ENCODE data around the gene NEMF. TPM values are rescaled to one million over a fixed set of nuclear protein-coding genes. Genes with fewer than 3 reads are reported as not detected.
"Not testable (repeated sequence)": the region's sequence is repeated elsewhere in the genome, so short reads cannot be mapped to it uniquely, and the experiment has no call there.

Gene NEMF
- total RNA-seq, 1 donor from 2014 or later, result 49.8 TPM

DNA sequence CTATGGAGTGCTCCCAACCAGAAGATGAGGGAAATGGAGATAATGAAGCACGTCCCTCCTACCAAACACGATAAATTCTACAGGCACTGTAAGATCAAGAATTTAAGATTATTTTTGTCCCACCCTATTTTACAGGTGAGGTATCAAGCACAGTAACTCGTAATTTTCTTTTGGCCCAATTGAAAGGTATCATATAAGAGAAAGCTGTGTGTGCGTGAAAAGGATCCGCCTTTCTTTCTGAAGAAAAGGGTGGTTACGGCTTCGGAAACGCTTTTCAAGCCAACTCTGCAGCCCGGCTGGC lies 85.4 kb downstream of the NEMF start:
- H3K27ac Mint-ChIP-seq (ENCODE audit: unreplicated experiment), result peak overlapping the region; percentile 99
- no peak for DNase-seq (ENCODE audit: low spot score)
- no peaks in the 10 kb centered on the region for H3K9me3 Mint-ChIP-seq (ENCODE audit: low read depth)

DNA sequence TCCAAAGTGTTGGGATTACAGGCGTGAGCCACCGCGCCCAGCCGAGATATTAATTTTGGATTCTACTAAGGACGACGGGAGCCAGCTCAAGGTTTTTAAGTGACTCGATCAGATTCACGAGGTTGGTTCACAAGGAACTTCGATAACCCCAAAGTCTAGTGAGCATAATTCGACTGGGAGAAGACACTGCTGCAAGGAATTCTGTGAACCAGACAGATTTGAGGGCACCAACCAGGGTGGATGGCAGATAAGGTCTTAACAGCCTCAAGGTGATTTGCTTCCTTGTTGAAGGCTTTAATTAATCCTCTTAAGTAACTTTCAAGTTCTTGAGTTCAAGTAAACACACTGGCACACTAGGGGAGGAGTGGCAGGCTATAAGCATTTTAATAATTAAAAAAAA lies 85.7 kb downstream of the NEMF start:
- H3K9me3 Mint-ChIP-seq (ENCODE audit: low read depth), result no peaks in the 10 kb centered on the region
- DNase-seq (ENCODE audit: low spot score), result no peak
- TF ChIP-seq CTCF (IDR thresholded peaks at IDR 0.05), result no peak
- H3K27ac Mint-ChIP-seq (ENCODE audit: unreplicated experiment), result peak overlapping the region; percentile 99
- H3K27me3 Mint-ChIP-seq (ENCODE audit: low read depth), result no peaks in the 10 kb centered on the region
- peak overlapping the region; percentile 88 for H3K4me3 Mint-ChIP-seq (ENCODE audit: unreplicated experiment)
- peaks cover 43% of the 10 kb centered on the region for H3K4me1 Mint-ChIP-seq (ENCODE audit: low read depth)
- H3K36me3 Mint-ChIP-seq (ENCODE audit: low read depth), result peaks cover 2% of the 10 kb centered on the region

More for the DNA sequence above, 85.4 kb downstream of the NEMF start:
- TF ChIP-seq CTCF (IDR thresholded peaks at IDR 0.05), result no peak
- Mint-ChIP-seq H3K27me3 (ENCODE audit: low read depth) (no peaks in the 10 kb centered on the region), H3K4me1 (ENCODE audit: low read depth) (peaks cover 42% of the 10 kb centered on the region), H3K36me3 (ENCODE audit: low read depth) (peaks cover 2% of the 10 kb centered on the region), H3K4me3 (ENCODE audit: unreplicated experiment) (peak overlapping the region; percentile 88)

DNA sequence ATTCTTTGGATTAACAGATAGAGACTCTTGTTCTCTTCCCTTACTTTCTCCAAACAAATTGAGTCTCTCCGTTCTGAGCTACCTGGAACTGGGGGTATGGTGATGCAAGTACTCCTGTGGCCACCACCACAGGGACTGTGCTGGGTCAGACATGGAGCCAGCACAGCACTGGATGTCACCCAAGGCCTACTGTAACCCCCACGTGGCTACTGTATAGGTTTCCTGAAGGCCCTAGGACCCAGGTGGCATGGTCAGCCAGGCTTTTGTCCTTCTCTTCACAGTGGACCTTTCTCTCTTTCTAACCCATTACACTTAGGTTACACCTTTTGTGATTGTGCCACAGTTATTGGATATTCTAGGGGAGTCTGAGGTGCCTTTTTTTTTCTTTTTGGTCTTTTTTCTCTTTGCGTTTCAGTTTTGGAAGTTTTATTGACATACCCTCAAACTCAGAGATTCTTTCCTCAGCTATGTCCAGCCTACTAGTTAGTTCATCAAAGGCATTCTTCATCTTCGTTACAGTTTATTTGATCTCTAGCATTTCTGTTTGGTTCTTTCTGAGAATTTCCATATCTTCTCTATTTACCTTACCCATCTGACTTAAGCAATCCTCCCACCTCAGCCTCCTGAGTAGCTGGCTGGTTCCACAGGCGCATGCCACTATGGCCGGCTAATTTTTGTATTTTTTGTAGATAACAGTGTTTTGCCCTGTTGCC lies 90.6 kb downstream of the NEMF start:
- Mint-ChIP-seq H3K4me3 (ENCODE audit: unreplicated experiment) (no peak overlapping the region), H3K27ac (ENCODE audit: unreplicated experiment) (no peak overlapping the region), H3K4me1 (ENCODE audit: low read depth) (peaks cover 11% of the 10 kb centered on the region), H3K27me3 (ENCODE audit: low read depth) (no peaks in the 10 kb centered on the region), H3K36me3 (ENCODE audit: low read depth) (no peaks in the 10 kb centered on the region), H3K9me3 (ENCODE audit: low read depth) (no peaks in the 10 kb centered on the region)
- no peak for TF ChIP-seq CTCF (IDR thresholded peaks at IDR 0.05)
- no peak for DNase-seq (ENCODE audit: low spot score)

GRCh38 chr14:49755378-49755777 lies 97.2 kb downstream of the NEMF start:
- DNase-seq (ENCODE audit: low spot score), result no peak
- Mint-ChIP-seq H3K4me3 (ENCODE audit: unreplicated experiment) (no peak overlapping the region), H3K27me3 (ENCODE audit: low read depth) (no peaks in the 10 kb centered on the region), H3K4me1 (ENCODE audit: low read depth) (peaks cover 2% of the 10 kb centered on the region), H3K9me3 (ENCODE audit: low read depth) (no peaks in the 10 kb centered on the region), H3K36me3 (ENCODE audit: low read depth) (peaks cover 3% of the 10 kb centered on the region), H3K27ac (ENCODE audit: unreplicated experiment) (no peak overlapping the region)
- TF ChIP-seq CTCF (IDR thresholded peaks at IDR 0.05), result no peak

GRCh38 chr14:49754570-49755097 lies 98.0 kb downstream of the NEMF start:
- Mint-ChIP-seq H3K27me3 (ENCODE audit: low read depth) (no peaks in the 10 kb centered on the region), H3K9me3 (ENCODE audit: low read depth) (no peaks in the 10 kb centered on the region), H3K36me3 (ENCODE audit: low read depth) (peaks cover 3% of the 10 kb centered on the region), H3K27ac (ENCODE audit: unreplicated experiment) (no peak overlapping the region), H3K4me1 (ENCODE audit: low read depth) (peaks cover 2% of the 10 kb centered on the region), H3K4me3 (ENCODE audit: unreplicated experiment) (no peak overlapping the region)
- TF ChIP-seq CTCF (IDR thresholded peaks at IDR 0.05), result no peak
- no peak for DNase-seq (ENCODE audit: low spot score)

DNA sequence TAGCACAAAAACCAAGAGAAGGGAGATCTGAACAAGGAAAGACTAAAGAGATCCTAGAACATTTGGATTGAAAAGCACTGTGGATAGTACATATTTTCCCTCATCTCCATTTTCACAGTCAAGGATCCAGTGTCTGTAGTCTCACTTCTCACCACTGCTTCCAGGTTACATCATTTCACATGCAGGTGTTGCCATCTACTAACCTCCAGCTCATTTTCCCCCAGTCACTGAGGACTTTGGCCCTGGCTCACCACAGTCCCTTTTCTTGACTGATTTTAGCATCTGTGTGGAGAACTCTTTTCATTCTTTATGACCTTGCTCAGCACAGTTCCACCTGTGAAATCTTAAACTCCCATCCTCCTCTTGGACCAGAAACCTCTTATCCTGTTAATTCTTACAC lies 106.1 kb downstream of the NEMF start:
- H3K27ac Mint-ChIP-seq (ENCODE audit: unreplicated experiment); H3K4me1 Mint-ChIP-seq (ENCODE audit: low read depth); H3K9me3 Mint-ChIP-seq (ENCODE audit: low read depth); H3K27me3 Mint-ChIP-seq (ENCODE audit: low read depth); H3K4me3 Mint-ChIP-seq (ENCODE audit: unreplicated experiment); DNase-seq (ENCODE audit: low spot score): not testable (repeated sequence)
- H3K36me3 Mint-ChIP-seq (ENCODE audit: low read depth), result peaks cover 29% of the 10 kb centered on the region

All from chondrocyte (in vitro differentiated cells).